ENCODE data around the gene HECTD1. TPM values are rescaled to one million over a fixed set of nuclear protein-coding genes. Genes with fewer than 3 reads are reported as not detected.

The HECTD1 gene
- total RNA-seq, 6 donors from 2014 or later, result 118 to 326 (median 164) TPM

DNA sequence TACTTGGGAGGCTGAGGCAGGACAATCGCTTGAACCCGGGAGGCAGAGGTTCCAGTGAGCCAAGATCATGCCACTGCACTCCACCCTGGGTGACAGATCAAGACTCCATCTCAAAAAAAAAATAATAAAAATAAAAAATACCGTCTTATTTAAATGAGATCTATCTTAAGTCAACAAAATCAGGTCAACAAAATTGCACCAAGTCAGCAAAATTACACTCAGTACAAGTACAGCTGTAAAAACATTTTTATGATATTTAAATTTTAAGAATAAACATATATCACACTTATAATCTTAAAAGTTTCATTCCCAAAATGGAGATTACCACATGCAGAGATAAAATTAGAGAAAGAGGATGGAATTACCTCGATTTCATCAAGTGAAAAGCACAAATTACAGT, 33.2 kb downstream of the HECTD1 start:
- DNase-seq, result no peak
- ATAC-seq (ENCODE audit: low FRiP score in 2 of 2), result no peak
- TF ChIP-seq POLR2A (IDR thresholded peaks at IDR 0.05) (no peak), POLR2AphosphoS5 (IDR thresholded peaks at IDR 0.05) (no peak), EP300 (IDR thresholded peaks at IDR 0.05) (no peak)
- TF ChIP-seq, protein P1, sequence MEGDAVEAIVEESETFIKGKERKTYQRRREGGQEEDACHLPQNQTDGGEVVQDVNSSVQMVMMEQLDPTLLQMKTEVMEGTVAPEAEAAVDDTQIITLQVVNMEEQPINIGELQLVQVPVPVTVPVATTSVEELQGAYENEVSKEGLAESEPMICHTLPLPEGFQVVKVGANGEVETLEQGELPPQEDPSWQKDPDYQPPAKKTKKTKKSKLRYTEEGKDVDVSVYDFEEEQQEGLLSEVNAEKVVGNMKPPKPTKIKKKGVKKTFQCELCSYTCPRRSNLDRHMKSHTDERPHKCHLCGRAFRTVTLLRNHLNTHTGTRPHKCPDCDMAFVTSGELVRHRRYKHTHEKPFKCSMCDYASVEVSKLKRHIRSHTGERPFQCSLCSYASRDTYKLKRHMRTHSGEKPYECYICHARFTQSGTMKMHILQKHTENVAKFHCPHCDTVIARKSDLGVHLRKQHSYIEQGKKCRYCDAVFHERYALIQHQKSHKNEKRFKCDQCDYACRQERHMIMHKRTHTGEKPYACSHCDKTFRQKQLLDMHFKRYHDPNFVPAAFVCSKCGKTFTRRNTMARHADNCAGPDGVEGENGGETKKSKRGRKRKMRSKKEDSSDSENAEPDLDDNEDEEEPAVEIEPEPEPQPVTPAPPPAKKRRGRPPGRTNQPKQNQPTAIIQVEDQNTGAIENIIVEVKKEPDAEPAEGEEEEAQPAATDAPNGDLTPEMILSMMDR (IDR thresholded peaks at IDR 0.05), result no peak
- H3K36me3 ChIP-seq, result peaks cover 22 to 94% (median 51%) of the 10 kb centered on the region in 4 donors
- no peaks in the 10 kb centered on the region for H3K9me3 ChIP-seq
- H3K27ac ChIP-seq, result no peak overlapping the region
- H3K4me1 ChIP-seq, result peaks cover 0 to 6% (median 0%) of the 10 kb centered on the region in 4 donors
- no peaks in the 10 kb centered on the region for H3K27me3 ChIP-seq
- H3K4me3 ChIP-seq, result no peak overlapping the region
- WGBS, 2 donors, result 95 to 97% methylated on average over 4 of the region's 4 CpGs

- ATAC-seq (ENCODE audit: low FRiP score in 2 of 2) (no peak), DNase-seq (no peak)
- H3K27me3 ChIP-seq, result no peaks in the 10 kb centered on the region
- WGBS, 2 donors, result 92 to 95% methylated on average over 15 of the region's 15 CpGs
- H3K9me3 ChIP-seq, result no peaks in the 10 kb centered on the region
- peaks cover 30 to 99% (median 57%) of the 10 kb centered on the region in 4 donors for H3K36me3 ChIP-seq
- H3K27ac ChIP-seq, result no peak overlapping the region
- H3K4me3 ChIP-seq, result no peak overlapping the region
- no peaks in the 10 kb centered on the region for H3K4me1 ChIP-seq
- TF ChIP-seq POLR2AphosphoS5 (IDR thresholded peaks at IDR 0.05) (no peak), POLR2A (IDR thresholded peaks at IDR 0.05) (no peak), EP300 (IDR thresholded peaks at IDR 0.05) (no peak)
- TF ChIP-seq, protein P1 (IDR thresholded peaks at IDR 0.05), result no peak
Observed at GRCh38 chr14:31173120-31173837, 34.3 kb downstream of the HECTD1 start.

DNA sequence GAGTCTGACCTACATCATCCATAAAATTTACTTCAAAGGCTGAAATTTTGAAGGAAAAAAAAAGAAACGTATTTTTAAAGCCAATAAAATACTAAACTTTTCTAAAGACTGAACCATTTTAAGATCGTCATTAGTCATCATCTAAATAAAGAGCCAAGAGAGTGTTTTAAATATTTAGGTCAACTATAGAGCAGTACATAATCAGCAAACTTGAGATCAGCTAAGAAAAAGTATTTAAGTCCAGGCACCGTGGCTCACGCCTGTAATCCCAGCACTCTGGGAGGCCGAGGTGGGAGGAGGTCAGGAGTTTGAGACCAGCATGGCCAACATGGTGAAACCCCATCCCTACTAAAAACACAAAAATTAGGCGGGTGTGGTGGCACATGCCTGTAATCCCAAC, 35.5 kb downstream of the HECTD1 start:
- no peak overlapping the region for H3K27ac ChIP-seq
- no peaks in the 10 kb centered on the region for H3K9me3 ChIP-seq
- ATAC-seq (ENCODE audit: low FRiP score in 2 of 2), result no peak
- no peak for DNase-seq
- no peaks in the 10 kb centered on the region for H3K27me3 ChIP-seq
- no peak overlapping the region for H3K4me3 ChIP-seq
- TF ChIP-seq POLR2AphosphoS5 (IDR thresholded peaks at IDR 0.05) (no peak), POLR2A (IDR thresholded peaks at IDR 0.05) (no peak), EP300 (IDR thresholded peaks at IDR 0.05) (no peak)
- TF ChIP-seq, protein P1 (IDR thresholded peaks at IDR 0.05), result no peak
- 80 to 93% methylated on average over 6 of the region's 6 CpGs for WGBS, 2 donors
- peaks cover 41 to 99% (median 61%) of the 10 kb centered on the region in 4 donors for H3K36me3 ChIP-seq
- H3K4me1 ChIP-seq, result no peaks in the 10 kb centered on the region

DNA sequence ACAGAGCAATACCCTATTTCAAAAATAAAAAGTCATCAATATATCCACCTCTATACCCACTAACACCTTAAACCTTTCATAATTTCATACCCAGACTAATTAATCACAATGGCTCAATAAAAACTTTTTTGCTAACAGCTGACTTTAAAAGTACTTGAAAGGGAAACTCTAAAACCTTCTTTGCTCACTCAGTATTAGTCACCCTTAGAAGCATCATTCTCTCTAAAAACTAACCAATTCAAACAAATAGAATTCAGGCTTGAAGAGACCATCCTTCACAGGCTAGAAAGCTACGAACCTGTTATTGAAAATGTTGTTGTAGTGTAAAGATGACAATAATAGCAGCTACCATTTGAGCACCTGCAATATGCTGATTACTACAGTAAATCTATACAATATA, 37.2 kb downstream of the HECTD1 start:
- DNase-seq (no peak), ATAC-seq (ENCODE audit: low FRiP score in 2 of 2) (no peak)
- no peaks in the 10 kb centered on the region for H3K27me3 ChIP-seq
- WGBS, 2 donors, result 90 to 95% methylated on average over 1 of the region's 1 CpG
- TF ChIP-seq POLR2A (IDR thresholded peaks at IDR 0.05) (no peak), EP300 (IDR thresholded peaks at IDR 0.05) (no peak), POLR2AphosphoS5 (IDR thresholded peaks at IDR 0.05) (no peak)
- TF ChIP-seq, protein P1 (IDR thresholded peaks at IDR 0.05), result no peak
- peaks cover 42 to 97% (median 66%) of the 10 kb centered on the region in 4 donors for H3K36me3 ChIP-seq
- no peak overlapping the region for H3K27ac ChIP-seq
- H3K4me3 ChIP-seq, result no peak overlapping the region
- H3K4me1 ChIP-seq, result peaks cover 5 to 14% (median 11%) of the 10 kb centered on the region in 4 donors
- no peaks in the 10 kb centered on the region for H3K9me3 ChIP-seq

DNA sequence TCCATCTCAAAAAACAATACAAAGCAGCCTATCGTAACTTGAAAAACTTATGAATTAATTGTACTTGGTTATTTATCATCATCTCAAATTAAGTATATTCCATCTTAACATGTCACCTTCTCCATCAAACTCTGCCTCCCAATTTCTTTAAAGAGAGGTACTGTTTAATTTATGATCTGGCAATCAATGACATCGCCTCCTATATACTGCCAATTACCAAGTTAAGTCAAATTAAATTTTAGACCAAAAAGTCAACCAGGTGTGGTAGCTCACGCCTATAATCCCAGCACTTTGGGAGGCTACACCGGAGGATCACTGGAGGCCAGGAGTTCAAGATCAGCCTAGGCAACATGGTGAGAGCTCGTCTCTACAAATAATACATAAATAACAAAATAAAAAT, 37.7 kb downstream of the HECTD1 start:
- no peak overlapping the region for H3K27ac ChIP-seq
- 98 to 99% methylated on average over 5 of the region's 5 CpGs for WGBS, 2 donors
- no peak for TF ChIP-seq POLR2AphosphoS5 (IDR thresholded peaks at IDR 0.05)
- TF ChIP-seq EP300 (IDR thresholded peaks at IDR 0.05), result no peak
- TF ChIP-seq, protein P1 (IDR thresholded peaks at IDR 0.05), result no peak
- no peak for TF ChIP-seq POLR2A (IDR thresholded peaks at IDR 0.05)
- no peaks in the 10 kb centered on the region for H3K9me3 ChIP-seq
- no peaks in the 10 kb centered on the region for H3K27me3 ChIP-seq
- no peak for DNase-seq
- ATAC-seq (ENCODE audit: low FRiP score in 2 of 2), result no peak
- H3K4me1 ChIP-seq, result peaks cover 5 to 19% (median 16%) of the 10 kb centered on the region in 4 donors
- H3K4me3 ChIP-seq, result no peak overlapping the region
- H3K36me3 ChIP-seq, result peaks cover 40 to 95% (median 60%) of the 10 kb centered on the region in 4 donors

Measured in upper lobe of left lung (tissue), 6 donors.